Urinary bladder (tissue), 4 donors: ENCODE measurements around the gene GNA15. TPM values are rescaled to one million over a fixed set of nuclear protein-coding genes. Genes with fewer than 3 reads are reported as not detected.

Source experiments
- DNase-seq: peaks from one replicate; pipeline ENCODE4 v3.0.0-alpha.2; 2015; ENCODE audit errors: extremely low spot score
- H3K27ac ChIP-seq: one replicate; pipeline ENCODE4 v1.5.1; 2013; ENCODE audit warnings: low read depth, mild to moderate bottlenecking, moderate library complexity
- H3K36me3 ChIP-seq: one replicate; pipeline ENCODE4 v1.6.1; 2013; ENCODE audit warnings: mild to moderate bottlenecking, moderate library complexity; ENCODE audit not compliant: insufficient read depth
- H3K4me1 ChIP-seq: one replicate; pipeline ENCODE4 v1.6.1; 2013; ENCODE audit warnings: mild to moderate bottlenecking, moderate library complexity; ENCODE audit not compliant: insufficient read depth
- H3K4me3 ChIP-seq: one replicate; pipeline ENCODE4 v1.5.1; 2013; ENCODE audit warnings: low read depth, low read length
- WGBS: extraction: QIAGEN DNeasy Blood & Tissue Kit; methylation state at CpG from one replicate; pipeline ENCODE4 v1.1.7; 2013; 5-methylcytosine and 5-hydroxymethylcytosine counted together
- polyA plus RNA-seq: library from polyadenylated mRNA; stranded (reverse); fragments of 200-250 nt; gene quantifications from one replicate; pipeline ENCODE4 v1.2.3, GENCODE V29; 2013
- total RNA-seq: library from RNA; depleted of rRNA; stranded (reverse); fragments of >200 nt; gene quantifications from one replicate; pipeline ENCODE4 v1.2.3, GENCODE V29; 2014
- donor health status: healthy with polysubstance abuse.
- donor health status: healthy.

The GNA15 gene
- total and polyA plus RNA-seq, 2 donors: 6.2 to 9.6 TPM

DNA sequence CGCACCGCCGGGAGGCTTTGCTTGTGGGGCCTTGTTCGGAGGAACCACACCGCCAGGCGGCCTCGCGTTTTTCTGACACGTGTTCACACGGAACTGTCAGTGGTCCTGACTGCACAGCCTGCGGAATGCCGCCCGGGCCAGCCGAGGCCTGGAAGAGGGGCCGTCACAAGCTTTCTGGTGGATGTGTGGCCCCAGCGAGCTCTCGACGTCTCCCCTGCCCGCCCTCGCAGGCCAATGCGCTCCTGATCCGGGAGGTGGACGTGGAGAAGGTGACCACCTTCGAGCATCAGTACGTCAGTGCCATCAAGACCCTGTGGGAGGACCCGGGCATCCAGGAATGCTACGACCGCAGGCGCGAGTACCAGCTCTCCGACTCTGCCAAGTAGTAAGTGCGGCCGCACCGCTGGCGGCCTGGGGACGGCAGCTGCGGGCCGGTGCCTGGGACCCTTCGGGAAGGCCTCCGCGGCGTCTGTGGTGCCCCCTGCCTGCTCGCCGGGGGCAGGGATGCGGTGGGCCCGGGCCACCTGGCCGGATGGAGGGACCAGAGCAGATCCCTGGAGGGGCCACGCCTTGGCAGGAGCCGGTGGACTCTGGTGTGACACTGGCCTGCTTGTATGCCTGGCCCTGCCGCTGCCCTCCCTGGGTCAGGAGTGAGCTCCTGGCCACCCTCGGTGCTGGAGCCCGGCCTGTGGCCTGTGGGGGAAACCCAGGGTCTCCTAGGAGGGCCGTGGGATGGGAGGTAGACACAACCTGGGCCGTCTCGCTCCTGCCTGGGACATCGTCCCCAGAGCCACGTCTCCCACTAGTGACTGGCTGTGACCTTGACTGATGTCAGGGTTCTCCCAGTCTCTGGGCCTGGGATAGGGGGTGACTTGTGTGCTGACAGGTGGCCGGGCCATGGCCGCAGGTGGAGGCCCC, 22.5 kb upstream of the GNA15 start:
- H3K4me1 ChIP-seq: no peaks in the 10 kb centered on the region
- no peak for DNase-seq
- no peak overlapping the region for H3K4me3 ChIP-seq
- 90% methylated on average over 59 of the region's 59 CpGs for WGBS
- H3K36me3 ChIP-seq: no peaks in the 10 kb centered on the region
- no peak overlapping the region for H3K27ac ChIP-seq

DNA sequence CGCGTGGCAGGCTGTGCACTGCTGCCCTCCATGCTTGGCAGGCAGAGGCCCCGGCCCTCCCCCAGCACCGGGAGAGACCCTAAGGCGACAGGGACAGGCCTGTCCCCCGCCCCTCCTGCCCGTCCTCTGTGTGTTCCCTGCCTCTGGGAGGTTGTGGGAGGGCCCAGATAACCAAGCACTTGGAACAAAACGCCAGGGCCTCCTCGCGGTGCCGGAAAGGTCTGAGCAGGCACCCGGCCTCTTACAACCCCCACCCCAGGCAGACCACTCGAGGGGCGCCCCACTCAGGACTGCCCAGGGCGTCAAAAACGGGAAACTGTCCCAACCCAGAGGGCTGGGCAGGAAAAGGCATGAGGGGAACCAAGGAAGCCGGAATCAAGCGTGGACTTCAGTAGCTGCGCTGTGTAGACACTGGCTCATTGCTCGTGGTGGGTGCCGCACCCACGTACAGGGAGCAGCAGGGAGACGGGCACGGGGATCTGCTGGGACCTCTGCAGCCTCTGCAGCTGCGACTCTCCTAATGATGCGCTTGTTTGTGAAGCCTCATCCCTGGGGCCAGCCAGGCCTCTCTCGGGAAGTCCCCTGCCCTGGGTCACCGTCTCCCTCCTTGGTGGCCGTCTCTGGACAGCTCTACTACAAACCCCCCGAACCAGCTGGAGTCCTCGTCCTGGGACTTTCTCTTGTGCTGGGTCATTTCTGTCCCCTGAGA, 21.7 kb upstream of the GNA15 start:
- 89% methylated on average over 31 of the region's 31 CpGs for WGBS
- no peaks in the 10 kb centered on the region for H3K36me3 ChIP-seq

DNA sequence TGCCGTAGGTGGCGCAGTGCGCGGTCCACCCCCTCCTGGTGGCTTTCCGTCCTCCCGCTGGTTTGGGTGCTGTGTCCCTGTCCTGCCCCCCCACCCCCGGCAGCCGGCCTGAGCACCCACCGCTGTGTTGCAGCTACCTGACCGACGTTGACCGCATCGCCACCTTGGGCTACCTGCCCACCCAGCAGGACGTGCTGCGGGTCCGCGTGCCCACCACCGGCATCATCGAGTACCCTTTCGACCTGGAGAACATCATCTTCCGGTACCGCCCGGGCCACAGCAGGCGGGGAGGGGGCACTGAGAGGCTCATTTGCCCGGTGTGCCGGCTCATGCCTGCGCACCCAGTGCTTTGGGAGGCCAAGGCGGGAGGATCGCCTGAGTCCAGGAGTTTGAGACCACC, 21.0 kb upstream of the GNA15 start:
- H3K36me3 ChIP-seq: no peaks in the 10 kb centered on the region
- H3K4me1 ChIP-seq: no peaks in the 10 kb centered on the region
- no peak overlapping the region for H3K27ac ChIP-seq
- no peak for DNase-seq
- H3K4me3 ChIP-seq: no peak overlapping the region
- WGBS: 93% methylated on average over 29 of the region's 29 CpGs

More for the DNA sequence above, 21.7 kb upstream of the GNA15 start:
- H3K27ac ChIP-seq: no peak overlapping the region
- H3K4me1 ChIP-seq: no peaks in the 10 kb centered on the region
- no peak overlapping the region for H3K4me3 ChIP-seq
- DNase-seq: no peak

DNA sequence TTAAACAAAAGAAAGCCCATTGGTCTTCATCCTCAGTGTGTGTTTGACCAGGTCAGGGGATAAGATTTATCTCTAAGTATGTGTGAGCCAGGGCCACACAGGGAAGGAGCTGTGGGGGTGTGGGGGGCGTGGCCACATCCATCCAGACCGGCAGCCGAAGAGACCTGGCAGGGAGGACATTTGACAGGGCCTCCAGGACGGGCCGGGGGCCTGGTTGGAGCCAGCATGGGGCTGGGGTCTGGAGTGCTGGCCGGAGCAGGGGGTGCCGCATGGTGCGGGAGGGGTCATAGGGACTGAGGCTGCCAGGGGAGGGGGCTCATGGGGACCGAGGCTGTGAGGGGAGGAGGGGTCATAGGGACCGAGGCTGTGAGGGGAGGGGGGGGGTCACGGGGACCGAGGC, 20.4 kb upstream of the GNA15 start:
- WGBS: 65% methylated on average over 12 of the region's 12 CpGs
- Histone ChIP-seq H3K4me3 (no peak overlapping the region), H3K27ac (no peak overlapping the region), H3K4me1 (no peaks in the 10 kb centered on the region), H3K36me3 (no peaks in the 10 kb centered on the region)
- no peak for DNase-seq

DNA sequence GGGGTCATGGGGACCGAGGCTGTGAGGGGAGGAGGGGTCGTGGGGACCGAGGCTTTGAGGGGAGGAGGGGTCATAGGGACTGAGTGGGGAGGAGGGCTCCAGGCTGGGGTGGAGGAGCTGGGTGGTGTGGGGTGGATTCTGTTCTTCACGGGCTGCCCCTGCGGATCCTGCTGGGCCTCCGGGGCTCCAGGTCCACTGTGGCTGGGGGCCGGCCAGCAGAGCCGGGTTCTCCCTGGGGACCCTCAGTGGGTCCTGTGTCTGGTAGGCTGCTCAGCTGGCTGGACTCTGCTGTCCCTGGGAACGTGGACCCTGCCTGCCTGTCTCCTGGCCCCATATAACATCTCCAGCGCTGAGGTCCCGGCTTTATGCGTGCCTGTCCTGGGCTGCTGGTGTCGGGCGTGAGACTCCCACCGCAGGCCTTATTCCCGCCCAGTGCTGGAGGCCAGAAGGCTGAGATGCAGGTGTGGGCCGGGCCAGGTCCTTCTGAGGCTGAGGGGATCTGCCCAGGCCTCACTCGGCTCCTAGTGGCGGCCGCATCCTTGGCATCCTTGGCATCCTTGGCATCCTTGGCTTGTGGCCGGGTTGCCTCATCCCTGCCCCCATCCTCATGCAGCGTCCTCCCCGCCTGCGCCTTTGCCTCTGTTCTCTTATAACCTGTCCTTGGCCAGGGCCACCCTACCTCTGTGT, 19.8 kb upstream of the GNA15 start:
- Histone ChIP-seq H3K36me3 (no peaks in the 10 kb centered on the region), H3K4me1 (no peaks in the 10 kb centered on the region), H3K4me3 (no peak overlapping the region), H3K27ac (no peak overlapping the region)
- no peak for DNase-seq
- WGBS: 73% methylated on average over 24 of the region's 24 CpGs

DNA sequence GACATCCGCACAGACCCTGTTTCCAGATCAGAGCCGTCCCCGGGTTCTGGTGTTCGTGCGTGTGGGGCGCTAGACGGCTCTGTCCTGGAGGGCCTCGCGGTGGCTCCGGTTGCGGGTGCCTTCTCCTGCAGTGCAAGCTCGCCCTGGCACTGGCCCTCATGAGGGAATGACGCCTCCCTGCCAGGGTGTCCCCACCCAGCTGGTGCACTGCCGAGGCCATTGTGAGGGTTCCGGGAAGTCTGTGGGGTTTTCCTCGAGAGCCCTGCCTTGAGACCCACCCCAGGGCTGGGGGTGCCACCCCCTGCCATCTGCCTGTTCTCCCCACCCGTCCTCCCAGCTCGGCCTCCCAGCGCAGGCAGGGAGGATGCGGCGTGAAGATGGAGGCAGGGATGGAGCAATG, 19.2 kb upstream of the GNA15 start:
- no peak overlapping the region for H3K4me3 ChIP-seq
- no peak for DNase-seq
- 88% methylated on average over 21 of the region's 21 CpGs for WGBS
- no peaks in the 10 kb centered on the region for H3K36me3 ChIP-seq
- no peaks in the 10 kb centered on the region for H3K4me1 ChIP-seq
- H3K27ac ChIP-seq: no peak overlapping the region

DNA sequence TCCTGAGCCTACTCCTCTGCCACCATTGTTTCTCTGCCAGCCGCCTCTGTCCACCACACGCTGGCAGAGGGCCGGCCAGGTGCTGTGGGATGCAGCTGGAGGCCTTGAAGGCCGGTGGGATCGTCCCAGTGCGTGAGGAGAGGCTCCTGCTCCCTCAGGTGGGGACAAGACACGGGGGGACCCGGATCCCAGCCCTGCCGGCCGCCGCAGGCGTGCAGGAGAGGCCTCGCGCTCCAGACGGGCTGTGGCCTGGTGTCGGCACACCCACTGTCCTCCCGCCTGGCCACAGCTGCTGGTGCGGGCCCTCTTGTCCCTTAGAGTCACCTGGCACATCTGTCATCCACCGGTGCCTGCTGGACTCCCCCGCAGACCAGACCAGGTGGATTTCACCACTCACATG, 18.1 kb upstream of the GNA15 start:
- Histone ChIP-seq H3K4me1 (no peaks in the 10 kb centered on the region), H3K36me3 (no peaks in the 10 kb centered on the region), H3K4me3 (no peak overlapping the region), H3K27ac (no peak overlapping the region)
- WGBS: 93% methylated on average over 20 of the region's 20 CpGs
- DNase-seq: no peak

DNA sequence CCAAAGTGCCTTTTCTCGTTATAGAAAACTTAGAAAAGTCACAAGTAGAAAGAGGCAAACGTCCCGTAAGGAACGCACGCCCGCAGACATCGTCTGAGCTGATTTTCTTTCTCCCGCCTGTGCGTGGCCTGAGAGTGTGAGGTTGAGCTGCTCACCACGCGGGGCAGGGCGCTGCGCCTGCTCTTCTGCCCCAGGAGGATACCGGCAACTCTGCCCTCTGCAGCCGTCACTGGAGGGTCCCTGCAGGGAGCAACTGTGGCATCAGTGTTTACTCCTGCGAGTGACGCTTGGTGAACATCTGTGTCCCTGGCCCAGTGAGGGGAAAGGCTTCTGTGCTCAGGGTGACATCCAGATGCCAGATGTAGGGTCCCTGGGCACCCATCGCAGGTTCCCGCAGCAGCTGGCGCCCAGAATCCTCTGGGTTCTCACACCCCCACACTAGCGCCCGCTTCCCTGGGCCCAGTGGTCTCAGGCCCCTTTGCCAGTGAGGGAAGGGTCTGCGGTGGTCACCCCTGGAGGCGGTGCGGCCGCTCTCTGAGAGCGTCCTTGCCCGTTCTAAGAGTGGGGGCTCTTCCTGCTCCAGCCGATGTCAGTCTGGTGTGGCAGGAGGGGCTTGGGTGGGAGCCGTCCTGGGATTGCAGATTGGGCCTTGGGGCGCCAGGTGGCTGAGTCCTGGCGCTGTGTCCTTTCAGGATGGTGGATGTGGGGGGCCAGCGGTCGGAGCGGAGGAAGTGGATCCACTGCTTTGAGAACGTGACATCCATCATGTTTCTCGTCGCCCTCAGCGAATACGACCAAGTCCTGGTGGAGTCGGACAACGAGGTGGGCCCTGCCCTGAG, 17.4 kb upstream of the GNA15 start:
- no peaks in the 10 kb centered on the region for H3K4me1 ChIP-seq
- DNase-seq: no peak
- WGBS: 93% methylated on average over 42 of the region's 42 CpGs
- no peak overlapping the region for H3K4me3 ChIP-seq
- no peaks in the 10 kb centered on the region for H3K36me3 ChIP-seq
- no peak overlapping the region for H3K27ac ChIP-seq

DNA sequence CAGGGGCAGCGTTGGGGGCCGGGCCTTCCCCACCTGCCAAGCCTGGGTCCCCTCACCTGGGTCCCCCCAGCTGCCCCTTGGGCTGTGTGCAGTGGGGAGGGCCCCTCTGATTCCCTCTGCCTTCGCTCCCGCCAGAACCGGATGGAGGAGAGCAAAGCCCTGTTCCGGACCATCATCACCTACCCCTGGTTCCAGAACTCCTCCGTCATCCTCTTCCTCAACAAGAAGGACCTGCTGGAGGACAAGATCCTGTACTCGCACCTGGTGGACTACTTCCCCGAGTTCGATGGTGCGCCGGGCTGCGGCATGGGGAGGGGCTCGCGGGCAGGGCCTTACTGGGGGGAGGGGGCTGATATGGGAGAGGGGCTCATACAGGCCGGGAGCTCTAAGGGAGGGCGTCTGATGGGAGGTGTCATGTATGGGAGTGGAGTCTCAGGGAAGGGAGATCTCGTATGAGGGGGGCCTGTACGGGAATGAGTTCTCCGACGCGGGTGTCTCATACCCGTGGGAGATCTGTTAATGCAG, 16.7 kb upstream of the GNA15 start:
- no peak for DNase-seq
- H3K27ac ChIP-seq: no peak overlapping the region
- no peaks in the 10 kb centered on the region for H3K4me1 ChIP-seq
- H3K4me3 ChIP-seq: no peak overlapping the region
- no peaks in the 10 kb centered on the region for H3K36me3 ChIP-seq
- WGBS: 91% methylated on average over 23 of the region's 23 CpGs

DNA sequence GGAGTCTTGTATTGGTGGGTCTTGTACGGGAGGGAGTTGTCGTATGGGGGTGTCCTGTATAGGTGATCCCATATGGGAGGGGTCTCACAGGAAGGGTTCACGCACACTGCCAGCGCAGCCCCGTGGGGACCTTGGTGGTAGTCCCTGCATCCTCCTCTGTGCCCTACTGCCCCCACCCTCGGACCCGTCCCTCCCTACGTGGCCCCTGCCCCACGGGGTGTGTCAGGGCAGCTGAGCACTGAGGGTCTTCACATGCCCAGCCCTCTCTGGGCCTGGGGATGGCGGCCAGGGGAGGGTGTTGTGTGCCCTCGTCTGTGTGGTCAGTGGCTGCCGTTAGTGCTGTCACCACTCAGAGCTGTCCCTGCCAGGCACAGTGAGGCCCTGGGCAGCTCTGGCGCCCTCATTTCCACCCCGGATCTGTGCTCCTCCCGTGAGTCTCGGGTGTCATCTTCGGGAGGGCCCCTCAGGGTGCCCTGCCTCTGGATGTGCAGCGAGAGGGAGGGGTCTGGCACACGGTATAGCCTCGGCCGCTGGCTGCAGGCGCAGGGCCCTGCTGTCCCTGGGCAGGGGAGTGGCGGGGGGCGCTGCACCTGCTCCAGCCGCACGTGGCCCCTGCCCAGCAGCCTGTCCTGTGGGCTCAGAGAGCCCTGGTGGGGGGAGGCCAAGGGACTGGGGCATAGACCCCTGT, 16.0 kb upstream of the GNA15 start:
- WGBS: 85% methylated on average over 26 of the region's 26 CpGs
- Histone ChIP-seq H3K27ac (no peak overlapping the region), H3K36me3 (no peaks in the 10 kb centered on the region), H3K4me1 (no peaks in the 10 kb centered on the region), H3K4me3 (no peak overlapping the region)
- DNase-seq: no peak

DNA sequence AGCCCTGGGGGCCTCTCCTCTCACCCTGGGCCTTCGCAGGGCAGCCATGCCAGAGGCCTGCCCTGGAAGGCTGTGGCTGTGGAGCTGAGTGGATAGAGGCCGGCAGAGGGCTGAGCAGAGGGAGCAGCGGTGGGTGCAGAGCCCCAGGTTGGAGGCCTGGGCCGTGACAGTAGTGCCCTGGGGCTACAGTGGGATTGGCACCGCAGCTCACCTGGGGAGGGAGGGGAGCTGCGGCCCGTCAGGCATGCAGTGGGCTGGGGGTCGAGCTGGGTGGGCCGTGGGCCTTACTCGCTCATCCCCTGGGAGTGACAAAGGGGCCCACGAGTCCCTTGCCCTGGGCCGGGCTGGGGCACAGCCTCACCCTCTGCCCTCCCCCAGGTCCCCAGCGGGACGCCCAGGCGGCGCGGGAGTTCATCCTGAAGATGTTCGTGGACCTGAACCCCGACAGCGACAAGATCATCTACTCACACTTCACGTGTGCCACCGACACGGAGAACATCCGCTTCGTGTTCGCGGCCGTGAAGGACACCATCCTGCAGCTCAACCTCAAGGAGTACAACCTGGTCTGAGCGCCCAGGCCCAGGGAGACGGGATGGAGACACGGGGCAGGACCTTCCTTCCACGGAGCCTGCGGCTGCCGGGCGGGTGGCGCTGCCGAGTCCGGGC, 15.1 kb upstream of the GNA15 start:
- Histone ChIP-seq H3K36me3 (no peaks in the 10 kb centered on the region), H3K4me1 (no peaks in the 10 kb centered on the region)
- WGBS: 90% methylated on average over 38 of the region's 38 CpGs

DNA sequence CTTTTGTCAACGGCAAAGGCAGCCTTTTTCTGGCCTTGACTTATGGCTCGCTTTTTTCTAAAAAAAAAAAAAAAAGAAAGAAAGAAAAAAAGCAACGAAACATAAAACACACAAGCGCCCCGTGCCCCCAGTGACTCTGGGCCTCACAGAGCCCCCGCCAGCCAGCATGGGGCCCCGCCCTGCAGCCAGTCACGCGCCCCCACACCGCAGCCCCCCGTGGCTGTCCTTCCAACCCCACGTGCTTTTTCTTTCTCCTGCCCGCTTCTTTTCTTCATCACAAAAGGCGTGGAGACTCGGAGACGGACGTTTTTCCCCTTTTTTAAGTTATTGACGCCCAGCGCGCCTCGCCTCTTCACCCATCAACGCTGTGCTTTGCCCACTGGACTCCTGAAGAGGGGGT, 14.4 kb upstream of the GNA15 start:
- no peak overlapping the region for H3K4me3 ChIP-seq
- DNase-seq: no peak
- WGBS: 86% methylated on average over 22 of the region's 22 CpGs
- H3K4me1 ChIP-seq: no peaks in the 10 kb centered on the region
- no peaks in the 10 kb centered on the region for H3K36me3 ChIP-seq
- H3K27ac ChIP-seq: no peak overlapping the region

More for the DNA sequence above, 15.1 kb upstream of the GNA15 start:
- Histone ChIP-seq H3K4me3 (no peak overlapping the region), H3K27ac (no peak overlapping the region)
- no peak for DNase-seq
